ENCODE data around the gene FAU.
"Not testable (repeated sequence)": the region's sequence is repeated elsewhere in the genome, so short reads cannot be mapped to it uniquely, and the experiment has no call there.

FAU gene

GRCh38 chr11:65121865-65122696 lies at the start of gene FAU, which contains the start of gene MRPL49:
Gene FAU (minus strand): TSS chr11:65122134. CDS start chr11:65121813, 321 bp downstream.
Gene MRPL49 (plus strand): TSS chr11:65122321. CDS start chr11:65122347, 26 bp downstream.
- FAIRE-seq: no peak

GRCh38 chr11:65170058-65170534 lies 48.2 kb upstream of the FAU start, which contains the start of gene SPDYC:
Gene SPDYC (plus strand): TSS chr11:65170233. CDS start chr11:65171358, 1,125 bp downstream.
- no peak for FAIRE-seq

GRCh38 chr11:65169164-65169641 lies 47.3 kb upstream of the FAU start:
- FAIRE-seq: no peak

GRCh38 chr11:65167656-65168055 lies 45.7 kb upstream of the FAU start:
- FAIRE-seq: no peak

- FAIRE-seq: no peak
Observed at GRCh38 chr11:65166893-65167292, 45.0 kb upstream of the FAU start.

- FAIRE-seq: no peak
Observed at GRCh38 chr11:65165410-65166317, 43.7 kb upstream of the FAU start.

- FAIRE-seq: no peak
Observed at GRCh38 chr11:65163684-65164083, 41.8 kb upstream of the FAU start.

- FAIRE-seq: no peak
Observed at GRCh38 chr11:65160643-65161042, 38.7 kb upstream of the FAU start.

GRCh38 chr11:65159012-65159411 lies 37.1 kb upstream of the FAU start:
- no peak for FAIRE-seq

- FAIRE-seq: no peak
Observed at GRCh38 chr11:65157336-65157735, 35.4 kb upstream of the FAU start.

GRCh38 chr11:65156926-65157325 lies 35.0 kb upstream of the FAU start:
- no peak for FAIRE-seq

GRCh38 chr11:65156256-65156655 lies 34.3 kb upstream of the FAU start:
- FAIRE-seq: no peak

GRCh38 chr11:65152122-65152521 lies 30.2 kb upstream of the FAU start:
- FAIRE-seq: no peak

GRCh38 chr11:65151331-65151899 lies 29.5 kb upstream of the FAU start:
- no peak for FAIRE-seq

GRCh38 chr11:65150509-65151299 lies 28.8 kb upstream of the FAU start:
- FAIRE-seq: no peak

- FAIRE-seq: not testable (repeated sequence)
Observed at GRCh38 chr11:65150131-65150508, 28.2 kb upstream of the FAU start.

GRCh38 chr11:65148657-65149056 lies 26.7 kb upstream of the FAU start:
- FAIRE-seq: no peak

GRCh38 chr11:65147352-65148075 lies 25.6 kb upstream of the FAU start:
- FAIRE-seq: no peak

- no peak for FAIRE-seq
Observed at GRCh38 chr11:65141896-65142494, 20.1 kb upstream of the FAU start.

- no peak for FAIRE-seq
Observed at GRCh38 chr11:65136515-65137096, 14.7 kb upstream of the FAU start.
